ENCODE data around the gene SGCD.

SGCD gene

GRCh38 chr5:156753846-156754245 lies 426.9 kb downstream of the SGCD start:
- DNase-seq (ENCODE audit: low read depth), result no peak
- no peak for TF ChIP-seq CTCF (IDR thresholded peaks at IDR 0.05; ENCODE audit: insufficient read depth, low read depth, low read length, missing control alignments)
- H3K4me3 ChIP-seq (ENCODE audit: low read length), result no peak overlapping the region

GRCh38 chr5:156755421-156756087 lies 428.6 kb downstream of the SGCD start:
- no peak for TF ChIP-seq CTCF (IDR thresholded peaks at IDR 0.05; ENCODE audit: insufficient read depth, low read depth, low read length, missing control alignments)
- no peak for DNase-seq (ENCODE audit: low read depth)
- no peak overlapping the region for H3K4me3 ChIP-seq (ENCODE audit: low read length)

- H3K4me3 ChIP-seq (ENCODE audit: low read length), result no peak overlapping the region
- TF ChIP-seq CTCF (IDR thresholded peaks at IDR 0.05; ENCODE audit: insufficient read depth, low read depth, low read length, missing control alignments), result no peak
- no peak for DNase-seq (ENCODE audit: low read depth)
Observed at GRCh38 chr5:156758011-156758791, 431.2 kb downstream of the SGCD start.

- no peak for TF ChIP-seq CTCF (IDR thresholded peaks at IDR 0.05; ENCODE audit: insufficient read depth, low read depth, low read length, missing control alignments)
Observed at GRCh38 chr5:156759156-156759555, 432.2 kb downstream of the SGCD start.

GRCh38 chr5:156762771-156763170 lies 435.8 kb downstream of the SGCD start:
- H3K4me3 ChIP-seq (ENCODE audit: low read length), result no peak overlapping the region
- DNase-seq (ENCODE audit: low read depth), result no peak
- no peak for TF ChIP-seq CTCF (IDR thresholded peaks at IDR 0.05; ENCODE audit: insufficient read depth, low read depth, low read length, missing control alignments)

More at GRCh38 chr5:156759156-156759555, 432.2 kb downstream of the SGCD start:
- H3K4me3 ChIP-seq (ENCODE audit: low read length), result no peak overlapping the region
- DNase-seq (ENCODE audit: low read depth), result no peak

GRCh38 chr5:156764176-156764971 lies 437.4 kb downstream of the SGCD start:
- H3K4me3 ChIP-seq (ENCODE audit: low read length), result no peak overlapping the region
- no peak for DNase-seq (ENCODE audit: low read depth)
- TF ChIP-seq CTCF (IDR thresholded peaks at IDR 0.05; ENCODE audit: insufficient read depth, low read depth, low read length, missing control alignments), result no peak

Measured in epithelial cell of esophagus (primary cell).